AG10803 (cell line): Measurements from ENCODE around the gene CDK11A.

Source experiments
- DNase-seq: peaks from one replicate; pipeline ENCODE4 v3.0.0; 2010; ENCODE audit warnings: low read depth
- H3K4me3 ChIP-seq: 2 replicates; pipeline ENCODE4 v1.5.1; 2011; ENCODE audit warnings: mild to moderate bottlenecking, low read length, control low read depth
- CTCF ChIP-seq: conservative IDR thresholded peaks from 2 replicates; pipeline ENCODE4 v1.5.1; 2011; ENCODE audit warnings: mild to moderate bottlenecking, low read length, control low read depth, inconsistent platforms

Gene CDK11A

GRCh38 chr1:1724035-1724864, at the start of gene CDK11A:
Gene CDK11A, minus strand, starts transcription at chr1:1724357. Its CDS starts 1,539 bp downstream, at chr1:1722818.
- peak; percentile 97 for DNase-seq
- peak within 1 kb of the TSS; percentile 57 for H3K4me3 ChIP-seq
- peak; percentile 5; the same call in 1 of the 2 replicates for TF ChIP-seq CTCF

- no peak overlapping the region for H3K4me3 ChIP-seq
- no peak for TF ChIP-seq CTCF
- DNase-seq: no peak
Measured at GRCh38 chr1:1773874-1774273, 49.7 kb upstream of the CDK11A start.

DNA sequence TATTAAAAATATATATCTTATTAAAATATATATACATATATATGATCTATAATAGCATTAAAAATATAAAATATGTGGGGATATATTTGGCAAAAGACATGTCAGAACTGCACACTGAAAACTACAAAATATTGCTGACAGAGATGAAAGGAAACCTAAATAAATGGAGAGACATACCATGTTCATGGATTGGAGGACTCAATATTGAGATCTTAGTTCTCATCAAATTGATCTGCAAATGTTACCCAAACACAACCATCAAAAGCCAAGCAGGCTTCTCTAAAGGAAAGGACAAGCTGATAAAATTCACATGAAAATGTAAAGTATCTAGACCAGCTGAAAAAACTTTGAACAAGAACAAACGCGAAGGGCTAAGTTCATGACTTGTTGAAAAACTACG, 46.9 kb upstream of the CDK11A start:
- no peak for TF ChIP-seq CTCF
- DNase-seq: no peak
- no peak overlapping the region for H3K4me3 ChIP-seq

GRCh38 chr1:1770102-1770501, 45.9 kb upstream of the CDK11A start:
- no peak for DNase-seq
- TF ChIP-seq CTCF: no peak
- H3K4me3 ChIP-seq: no peak overlapping the region

GRCh38 chr1:1768249-1768992, 44.3 kb upstream of the CDK11A start:
- no peak overlapping the region for H3K4me3 ChIP-seq
- DNase-seq: no peak
- TF ChIP-seq CTCF: no peak

GRCh38 chr1:1764876-1765470, 40.8 kb upstream of the CDK11A start:
- TF ChIP-seq CTCF: no peak
- no peak for DNase-seq
- H3K4me3 ChIP-seq: no peak overlapping the region
